MV-4-11 (cell line): ENCODE measurements around the gene ZSCAN20.
A peak's percentile ranks its signal among the peaks of the same experiment; 100 is the strongest.

Experiments
- DNase-seq: peaks from one replicate; lab custom pipeline; 2025; lab: John Stamatoyannopoulos, UW

ZSCAN20 gene

GRCh38 chr1:33443705-33444180 lies 28.7 kb upstream of the ZSCAN20 start:
- DNase-seq: no peak

GRCh38 chr1:33445108-33445507 lies 27.3 kb upstream of the ZSCAN20 start:
- no peak for DNase-seq

GRCh38 chr1:33446590-33446989 lies 25.9 kb upstream of the ZSCAN20 start:
- DNase-seq: no peak

- no peak for DNase-seq
Observed at GRCh38 chr1:33454646-33455282, 17.7 kb upstream of the ZSCAN20 start.

GRCh38 chr1:33455539-33456501 lies 16.6 kb upstream of the ZSCAN20 start:
- DNase-seq: peak; percentile 76

- no peak for DNase-seq
Observed at GRCh38 chr1:33456502-33456886, 16.0 kb upstream of the ZSCAN20 start.

GRCh38 chr1:33459691-33460090 lies 12.8 kb upstream of the ZSCAN20 start:
- DNase-seq: no peak

GRCh38 chr1:33460144-33460543 lies 12.3 kb upstream of the ZSCAN20 start:
- no peak for DNase-seq

GRCh38 chr1:33460947-33461629 lies 11.4 kb upstream of the ZSCAN20 start:
- DNase-seq: peak; percentile 92

- DNase-seq: no peak
Observed at GRCh38 chr1:33462405-33463164, 9.9 kb upstream of the ZSCAN20 start.

GRCh38 chr1:33464552-33464951 lies 7.9 kb upstream of the ZSCAN20 start:
- DNase-seq: no peak

GRCh38 chr1:33465316-33465715 lies 7.1 kb upstream of the ZSCAN20 start:
- no peak for DNase-seq

- DNase-seq: no peak
Observed at GRCh38 chr1:33466159-33466558, 6.3 kb upstream of the ZSCAN20 start.

- no peak for DNase-seq
Observed at GRCh38 chr1:33468011-33468410, 4.4 kb upstream of the ZSCAN20 start.

- no peak for DNase-seq
Observed at GRCh38 chr1:33468531-33468930, 3.9 kb upstream of the ZSCAN20 start.

- no peak for DNase-seq
Observed at GRCh38 chr1:33468967-33469366, 3.5 kb upstream of the ZSCAN20 start.

GRCh38 chr1:33469691-33470090 lies 2.8 kb upstream of the ZSCAN20 start:
- no peak for DNase-seq

GRCh38 chr1:33470495-33471012 lies 1.9 kb upstream of the ZSCAN20 start:
- peak; percentile 88 for DNase-seq

GRCh38 chr1:33471416-33471815 lies 1.0 kb upstream of the ZSCAN20 start:
- DNase-seq: no peak

- no peak for DNase-seq
Observed at GRCh38 chr1:33473900-33474299, 1.5 kb downstream of the ZSCAN20 start.

GRCh38 chr1:33477451-33477850 lies 5.0 kb downstream of the ZSCAN20 start:
- DNase-seq: no peak

- no peak for DNase-seq
Observed at GRCh38 chr1:33482412-33482811, 10.0 kb downstream of the ZSCAN20 start.
